Liver (tissue), 9 donors: ENCODE results near the gene TBCD. TPM values are rescaled to one million over a fixed set of nuclear protein-coding genes. Genes with fewer than 3 reads are reported as not detected.

Source experiments
- DNase-seq: peaks from one replicate; pipeline ENCODE4 v3.0.0-alpha.2; 2017; ENCODE audit warnings: low spot score
- H3K27ac ChIP-seq, 2 donors: one replicate each; pipeline ENCODE4 v1.7.0; 2013; ENCODE audit warnings: inconsistent platforms in 2 of 2, low read length in 2 of 2, control low read depth in 1 of 2, low read depth in 1 of 2, mild to moderate bottlenecking in 1 of 2
- H3K27me3 ChIP-seq, 4 donors: one replicate each; pipeline versions ENCODE4 v1.6.1 to v1.7.0; 2013; ENCODE audit warnings: low read length in 3 of 4, inconsistent platforms in 1 of 4, mild to moderate bottlenecking in 1 of 4, moderate library complexity in 1 of 4; ENCODE audit not compliant: control insufficient read depth in 4 of 4, insufficient read depth in 4 of 4
- H3K36me3 ChIP-seq, 4 donors: one replicate each; pipeline versions ENCODE4 v1.6.1 to v1.7.0; 2013; ENCODE audit warnings: low read length in 3 of 4, mild to moderate bottlenecking in 3 of 4, low read depth in 1 of 4, moderate library complexity in 1 of 4; ENCODE audit not compliant: control insufficient read depth in 4 of 4, insufficient read depth in 3 of 4
- H3K4me1 ChIP-seq, 4 donors: one replicate each; pipeline versions ENCODE4 v1.6.1 to v1.7.0; 2013; ENCODE audit warnings: low read length in 3 of 4, mild to moderate bottlenecking in 3 of 4, moderate library complexity in 1 of 4; ENCODE audit not compliant: control insufficient read depth in 4 of 4, insufficient read depth in 4 of 4
- H3K4me3 ChIP-seq, 3 donors: one replicate each; pipeline versions ENCODE4 v1.6.1 to v1.7.0; 2013; ENCODE audit warnings: low read length in 3 of 3, control low read depth in 1 of 3, low read depth in 1 of 3, mild to moderate bottlenecking in 1 of 3
- H3K9ac ChIP-seq, 2 donors: one replicate each; pipeline ENCODE4 v1.7.0; 2013; ENCODE audit warnings: low read length in 2 of 2, mild to moderate bottlenecking in 2 of 2, moderate library complexity in 2 of 2, control low read depth in 1 of 2, low read depth in 1 of 2
- H3K9me3 ChIP-seq, 4 donors: one replicate each; pipeline versions ENCODE4 v1.6.1 to v1.7.0; 2013; ENCODE audit warnings: low read length in 3 of 4; ENCODE audit not compliant: control insufficient read depth in 4 of 4
- ATF3 ChIP-seq: IDR thresholded peaks from 2 replicates; pipeline ENCODE4 v1.6.1; 2016; ENCODE audit warnings: antibody characterized with exemption
- CTCF ChIP-seq: fragments of 150-350 bp; IDR thresholded peaks from 2 replicates; pipeline ENCODE4 v1.5.1; 2017; ENCODE audit warnings: improper control_type of control experiment, low read depth, low read length; ENCODE audit not compliant: missing input control
- FOXA2 ChIP-seq: IDR thresholded peaks from 2 replicates; pipeline ENCODE4 v1.6.1; 2016; ENCODE audit warnings: antibody characterized with exemption
- GABPA ChIP-seq, 2 donors: IDR thresholded peaks in 1 of 2; conservative IDR thresholded peaks in 1 of 2; 2 replicates each; pipeline ENCODE4 v1.6.1; 2016; ENCODE audit warnings: antibody characterized with exemption in 2 of 2, mild to moderate bottlenecking in 1 of 2, moderate library complexity in 1 of 2
- HNF4A ChIP-seq, 2 donors: conservative IDR thresholded peaks; 2 replicates each; pipeline ENCODE4 v1.6.1; 2016; ENCODE audit warnings: antibody characterized with exemption in 2 of 2, mild to moderate bottlenecking in 2 of 2
- HNF4G ChIP-seq: IDR thresholded peaks from 2 replicates; pipeline ENCODE4 v1.6.1; 2016; ENCODE audit warnings: antibody characterized with exemption
- JUND ChIP-seq, 2 donors: IDR thresholded peaks; 2 replicates each; pipeline ENCODE4 v1.6.1; 2016; ENCODE audit warnings: antibody characterized with exemption in 2 of 2
- RAD21 ChIP-seq, 2 donors: IDR thresholded peaks; 2 replicates each; pipeline ENCODE4 v1.6.1; 2016; ENCODE audit warnings: antibody characterized with exemption in 2 of 2, mild to moderate bottlenecking in 2 of 2
- REST ChIP-seq: IDR thresholded peaks from 2 replicates; pipeline ENCODE4 v1.6.1; 2016; ENCODE audit warnings: antibody characterized with exemption, mild to moderate bottlenecking
- RXRA ChIP-seq, 2 donors: IDR thresholded peaks; 2 replicates each; pipeline ENCODE4 v1.6.1; 2017 to 2018; ENCODE audit warnings: antibody characterized with exemption in 2 of 2, mild to moderate bottlenecking in 1 of 2
- SP1 ChIP-seq: IDR thresholded peaks from 2 replicates; pipeline ENCODE4 v1.6.1; 2018; ENCODE audit warnings: antibody characterized with exemption, mild to moderate bottlenecking
- TAF1 ChIP-seq: conservative IDR thresholded peaks from 2 replicates; pipeline ENCODE4 v1.6.1; 2016; ENCODE audit warnings: antibody characterized with exemption, mild to moderate bottlenecking
- ZBTB33 ChIP-seq: IDR thresholded peaks from 2 replicates; pipeline ENCODE4 v1.6.1; 2016; ENCODE audit warnings: antibody characterized with exemption
- WGBS: extraction: QIAGEN DNeasy Blood & Tissue Kit; methylation state at CpG from one replicate; pipeline ENCODE4 v1.1.7; 2013; 5-methylcytosine and 5-hydroxymethylcytosine counted together
- polyA plus RNA-seq, 2 donors: library from polyadenylated mRNA; stranded (reverse) in 1 of 2; unstranded in 1 of 2; fragments of 200-250 nt in 1 of 2; fragments of >200 nt in 1 of 2; fragmentation: Nextera tagmentation in 1 of 2; extraction: Ambion mirVana in 1 of 2; gene quantifications; one replicate each; pipeline versions ENCODE4 v1.2.1 to v1.2.3, GENCODE V29; 2013 to 2015
- total RNA-seq, 2 donors: library from RNA; depleted of rRNA; stranded (reverse); fragments of >200 nt; gene quantifications; one replicate each; pipeline ENCODE4 v1.2.3, GENCODE V29; 2014
- donor health status: healthy.
- donor health status: healthy.
- donor health status: healthy.
- donor health status: healthy.
- donor health status: healthy.

TBCD gene
- total and polyA plus RNA-seq, 4 donors: 29.8 to 42.2 (median 33.0) TPM

GRCh38 chr17:82848022-82848592 lies 96.2 kb downstream of the TBCD start:
- Histone ChIP-seq H3K9ac (no peak overlapping the region), H3K4me3 (no peak overlapping the region), H3K36me3 (no peaks in the 10 kb centered on the region), H3K9me3 (no peaks in the 10 kb centered on the region), H3K27ac (no peak overlapping the region), H3K27me3 (no peaks in the 10 kb centered on the region), H3K4me1 (no peaks in the 10 kb centered on the region)
- WGBS: 74% methylated on average over 23 of the region's 23 CpGs
- no peak for DNase-seq
- TF ChIP-seq SP1: no peak
- no peak for TF ChIP-seq GABPA (IDR thresholded peaks at IDR 0.05 in 1 of 2, conservative IDR thresholded peaks at IDR 0.05 in 1 of 2)
- peak in 1 of 2 donors; percentile 17 for TF ChIP-seq HNF4A (conservative IDR thresholded peaks at IDR 0.05)

GRCh38 chr17:82849076-82849945 lies 97.4 kb downstream of the TBCD start:
- H3K36me3 ChIP-seq: peaks cover 0 to 3% (median 0%) of the 10 kb centered on the region in 4 donors
- DNase-seq: no peak
- no peak for TF ChIP-seq TAF1
- TF ChIP-seq RXRA (IDR thresholded peaks at IDR 0.05): no peak
- H3K27me3 ChIP-seq: no peaks in the 10 kb centered on the region
- WGBS: 91% methylated on average over 33 of the region's 33 CpGs
- H3K27ac ChIP-seq: no peak overlapping the region
- no peaks in the 10 kb centered on the region for H3K9me3 ChIP-seq
- no peak overlapping the region for H3K4me3 ChIP-seq
- H3K4me1 ChIP-seq: no peaks in the 10 kb centered on the region
- no peak overlapping the region for H3K9ac ChIP-seq

- H3K4me1 ChIP-seq: no peaks in the 10 kb centered on the region
- 95% methylated on average over 12 of the region's 12 CpGs for WGBS
- DNase-seq: no peak
- H3K36me3 ChIP-seq: peaks cover 0 to 3% (median 0%) of the 10 kb centered on the region in 4 donors
- H3K4me3 ChIP-seq: no peak overlapping the region
- no peaks in the 10 kb centered on the region for H3K27me3 ChIP-seq
- H3K27ac ChIP-seq: no peak overlapping the region
- H3K9ac ChIP-seq: no peak overlapping the region
- H3K9me3 ChIP-seq: no peaks in the 10 kb centered on the region
- no peak for TF ChIP-seq FOXA2
- no peak for TF ChIP-seq SP1
- TF ChIP-seq HNF4G: no peak
Observed at GRCh38 chr17:82851381-82851780, 99.5 kb downstream of the TBCD start.

GRCh38 chr17:82854226-82854625 lies 102.4 kb downstream of the TBCD start:
- H3K4me3 ChIP-seq: no peak overlapping the region
- no peak for DNase-seq
- no peaks in the 10 kb centered on the region for H3K9me3 ChIP-seq
- no peaks in the 10 kb centered on the region for H3K4me1 ChIP-seq
- no peak overlapping the region for H3K9ac ChIP-seq
- 97% methylated on average over 11 of the region's 11 CpGs for WGBS
- no peak overlapping the region for H3K27ac ChIP-seq
- peaks cover 0 to 3% (median 0%) of the 10 kb centered on the region in 4 donors for H3K36me3 ChIP-seq
- no peaks in the 10 kb centered on the region for H3K27me3 ChIP-seq
- no peak for TF ChIP-seq ATF3
- no peak for TF ChIP-seq RXRA (IDR thresholded peaks at IDR 0.05)
- no peak for TF ChIP-seq RAD21 (IDR thresholded peaks at IDR 0.05)
- no peak for TF ChIP-seq ZBTB33
- TF ChIP-seq JUND (IDR thresholded peaks at IDR 0.05): no peak
- TF ChIP-seq GABPA (IDR thresholded peaks at IDR 0.05 in 1 of 2, conservative IDR thresholded peaks at IDR 0.05 in 1 of 2): no peak
- no peak for TF ChIP-seq REST
- TF ChIP-seq HNF4G: no peak
- TF ChIP-seq CTCF: no peak
